ENCODE results near the gene MAMDC2. TPM values are rescaled to one million over a fixed set of nuclear protein-coding genes. Genes with fewer than 3 reads are reported as not detected.

The MAMDC2 gene
- total and polyA plus RNA-seq, 5 donors from 2014 or later = 0.10 TPM; not detected in 4

- Mint-ChIP-seq H3K4me3 (no peak overlapping the region), H3K27ac (no peak overlapping the region), H3K36me3 (no peaks in the 10 kb centered on the region), H3K27me3 (no peaks in the 10 kb centered on the region), H3K4me1 (no peaks in the 10 kb centered on the region), H3K9me3 (peaks cover 0 to 2% (median 0%) of the 10 kb centered on the region in 7 donors)
- H3K27ac ChIP-seq (ENCODE audit: insufficient read depth, low read length, poor library complexity, severe bottlenecking) = no peak overlapping the region
- no peak overlapping the region for H3K4me3 ChIP-seq (ENCODE audit: low read depth, low read length)
- H3K27me3 ChIP-seq (ENCODE audit: control insufficient read depth, insufficient read depth, low read length) = no peaks in the 10 kb centered on the region
- no peaks in the 10 kb centered on the region for H3K9me3 ChIP-seq (ENCODE audit: control insufficient read depth in 2 of 2, low read length in 2 of 2)
- ATAC-seq (ENCODE audit: low read depth in 2 of 2) (no peak), DNase-seq (no peak)
- no peaks in the 10 kb centered on the region for H3K36me3 ChIP-seq (ENCODE audit: control insufficient read depth, insufficient read depth, low read length)
- H3K4me1 ChIP-seq (ENCODE audit: control insufficient read depth, insufficient read depth, low read length, poor library complexity, severe bottlenecking) = no peaks in the 10 kb centered on the region
Observed at GRCh38 chr9:70060148-70060882, 16.7 kb downstream of the MAMDC2 start.

GRCh38 chr9:70060883-70061507, 17.3 kb downstream of the MAMDC2 start:
- Mint-ChIP-seq H3K27me3 (no peaks in the 10 kb centered on the region), H3K4me1 (no peaks in the 10 kb centered on the region), H3K27ac (no peak overlapping the region), H3K36me3 (no peaks in the 10 kb centered on the region), H3K4me3 (no peak overlapping the region), H3K9me3 (peaks cover 0 to 2% (median 0%) of the 10 kb centered on the region in 7 donors)
- ATAC-seq (ENCODE audit: low read depth in 2 of 2) (no peak), DNase-seq (no peak)
- Histone ChIP-seq H3K4me3 (ENCODE audit: low read depth, low read length) (no peak overlapping the region), H3K9me3 (ENCODE audit: control insufficient read depth in 2 of 2, low read length in 2 of 2) (no peaks in the 10 kb centered on the region), H3K4me1 (ENCODE audit: control insufficient read depth, insufficient read depth, low read length, poor library complexity, severe bottlenecking) (no peaks in the 10 kb centered on the region), H3K36me3 (ENCODE audit: control insufficient read depth, insufficient read depth, low read length) (no peaks in the 10 kb centered on the region), H3K27ac (ENCODE audit: insufficient read depth, low read length, poor library complexity, severe bottlenecking) (no peak overlapping the region), H3K27me3 (ENCODE audit: control insufficient read depth, insufficient read depth, low read length) (no peaks in the 10 kb centered on the region)

- DNase-seq (no peak), ATAC-seq (ENCODE audit: low read depth in 2 of 2) (no peak)
- Histone ChIP-seq H3K9me3 (ENCODE audit: control insufficient read depth in 2 of 2, low read length in 2 of 2) (no peaks in the 10 kb centered on the region), H3K4me1 (ENCODE audit: control insufficient read depth, insufficient read depth, low read length, poor library complexity, severe bottlenecking) (no peaks in the 10 kb centered on the region), H3K4me3 (ENCODE audit: low read depth, low read length) (no peak overlapping the region), H3K27ac (ENCODE audit: insufficient read depth, low read length, poor library complexity, severe bottlenecking) (no peak overlapping the region), H3K27me3 (ENCODE audit: control insufficient read depth, insufficient read depth, low read length) (no peaks in the 10 kb centered on the region), H3K36me3 (ENCODE audit: control insufficient read depth, insufficient read depth, low read length) (no peaks in the 10 kb centered on the region)
- H3K36me3 Mint-ChIP-seq = no peaks in the 10 kb centered on the region
- H3K4me3 Mint-ChIP-seq = no peak overlapping the region
- no peak overlapping the region for H3K27ac Mint-ChIP-seq
- no peaks in the 10 kb centered on the region for H3K4me1 Mint-ChIP-seq
- H3K9me3 Mint-ChIP-seq = peaks cover 0 to 4% (median 0%) of the 10 kb centered on the region in 7 donors
- H3K27me3 Mint-ChIP-seq = no peaks in the 10 kb centered on the region
Observed at GRCh38 chr9:70061776-70062175, 18.1 kb downstream of the MAMDC2 start.

GRCh38 chr9:70064496-70064895, 20.8 kb downstream of the MAMDC2 start:
- Histone ChIP-seq H3K4me3 (ENCODE audit: low read depth, low read length) (no peak overlapping the region), H3K36me3 (ENCODE audit: control insufficient read depth, insufficient read depth, low read length) (no peaks in the 10 kb centered on the region), H3K27ac (ENCODE audit: insufficient read depth, low read length, poor library complexity, severe bottlenecking) (no peak overlapping the region), H3K9me3 (ENCODE audit: control insufficient read depth in 2 of 2, low read length in 2 of 2) (no peaks in the 10 kb centered on the region), H3K4me1 (ENCODE audit: control insufficient read depth, insufficient read depth, low read length, poor library complexity, severe bottlenecking) (no peaks in the 10 kb centered on the region), H3K27me3 (ENCODE audit: control insufficient read depth, insufficient read depth, low read length) (no peaks in the 10 kb centered on the region)
- H3K4me3 Mint-ChIP-seq = no peak overlapping the region
- DNase-seq (no peak), ATAC-seq (ENCODE audit: low read depth in 2 of 2) (no peak)
- H3K9me3 Mint-ChIP-seq = peaks cover 0 to 4% (median 0%) of the 10 kb centered on the region in 7 donors
- H3K27ac Mint-ChIP-seq = no peak overlapping the region
- H3K36me3 Mint-ChIP-seq = no peaks in the 10 kb centered on the region
- no peaks in the 10 kb centered on the region for H3K4me1 Mint-ChIP-seq
- no peaks in the 10 kb centered on the region for H3K27me3 Mint-ChIP-seq

GRCh38 chr9:70065572-70065971, 21.9 kb downstream of the MAMDC2 start:
- no peak for ATAC-seq (ENCODE audit: low read depth in 2 of 2)
- Histone ChIP-seq H3K27ac (ENCODE audit: insufficient read depth, low read length, poor library complexity, severe bottlenecking) (no peak overlapping the region), H3K4me3 (ENCODE audit: low read depth, low read length) (no peak overlapping the region), H3K36me3 (ENCODE audit: control insufficient read depth, insufficient read depth, low read length) (no peaks in the 10 kb centered on the region), H3K27me3 (ENCODE audit: control insufficient read depth, insufficient read depth, low read length) (no peaks in the 10 kb centered on the region), H3K9me3 (ENCODE audit: control insufficient read depth in 2 of 2, low read length in 2 of 2) (no peaks in the 10 kb centered on the region), H3K4me1 (ENCODE audit: control insufficient read depth, insufficient read depth, low read length, poor library complexity, severe bottlenecking) (no peaks in the 10 kb centered on the region)
- Mint-ChIP-seq H3K27ac (no peak overlapping the region), H3K4me1 (no peaks in the 10 kb centered on the region), H3K27me3 (peaks cover 4% of the 10 kb centered on the region), H3K4me3 (no peak overlapping the region), H3K36me3 (no peaks in the 10 kb centered on the region), H3K9me3 (peaks cover 0 to 4% (median 0%) of the 10 kb centered on the region in 7 donors)
- no peak for DNase-seq

GRCh38 chr9:70066418-70066817, 22.8 kb downstream of the MAMDC2 start:
- Mint-ChIP-seq H3K27ac (no peak overlapping the region), H3K36me3 (no peaks in the 10 kb centered on the region), H3K4me1 (no peaks in the 10 kb centered on the region), H3K27me3 (peaks cover 4% of the 10 kb centered on the region), H3K4me3 (no peak overlapping the region), H3K9me3 (peaks cover 0 to 4% (median 0%) of the 10 kb centered on the region in 7 donors)
- no peaks in the 10 kb centered on the region for H3K27me3 ChIP-seq (ENCODE audit: control insufficient read depth, insufficient read depth, low read length)
- no peak for DNase-seq
- H3K4me3 ChIP-seq (ENCODE audit: low read depth, low read length) = no peak overlapping the region
- no peak overlapping the region for H3K27ac ChIP-seq (ENCODE audit: insufficient read depth, low read length, poor library complexity, severe bottlenecking)
- no peak for ATAC-seq (ENCODE audit: low read depth in 2 of 2)
- H3K9me3 ChIP-seq (ENCODE audit: control insufficient read depth in 2 of 2, low read length in 2 of 2) = no peaks in the 10 kb centered on the region
- no peaks in the 10 kb centered on the region for H3K36me3 ChIP-seq (ENCODE audit: control insufficient read depth, insufficient read depth, low read length)
- no peaks in the 10 kb centered on the region for H3K4me1 ChIP-seq (ENCODE audit: control insufficient read depth, insufficient read depth, low read length, poor library complexity, severe bottlenecking)

- Mint-ChIP-seq H3K36me3 (no peaks in the 10 kb centered on the region), H3K27ac (no peak overlapping the region), H3K9me3 (peaks cover 0 to 4% (median 0%) of the 10 kb centered on the region in 7 donors), H3K4me1 (no peaks in the 10 kb centered on the region), H3K4me3 (no peak overlapping the region), H3K27me3 (peaks cover 4% of the 10 kb centered on the region)
- Histone ChIP-seq H3K36me3 (ENCODE audit: control insufficient read depth, insufficient read depth, low read length) (no peaks in the 10 kb centered on the region), H3K9me3 (ENCODE audit: control insufficient read depth in 2 of 2, low read length in 2 of 2) (no peaks in the 10 kb centered on the region), H3K4me3 (ENCODE audit: low read depth, low read length) (no peak overlapping the region), H3K4me1 (ENCODE audit: control insufficient read depth, insufficient read depth, low read length, poor library complexity, severe bottlenecking) (no peaks in the 10 kb centered on the region), H3K27ac (ENCODE audit: insufficient read depth, low read length, poor library complexity, severe bottlenecking) (no peak overlapping the region), H3K27me3 (ENCODE audit: control insufficient read depth, insufficient read depth, low read length) (no peaks in the 10 kb centered on the region)
- ATAC-seq (ENCODE audit: low read depth in 2 of 2) (no peak), DNase-seq (no peak)
Observed at GRCh38 chr9:70066874-70067273, 23.2 kb downstream of the MAMDC2 start.

- Histone ChIP-seq H3K9me3 (ENCODE audit: control insufficient read depth in 2 of 2, low read length in 2 of 2) (no peaks in the 10 kb centered on the region), H3K36me3 (ENCODE audit: control insufficient read depth, insufficient read depth, low read length) (no peaks in the 10 kb centered on the region), H3K4me1 (ENCODE audit: control insufficient read depth, insufficient read depth, low read length, poor library complexity, severe bottlenecking) (no peaks in the 10 kb centered on the region), H3K4me3 (ENCODE audit: low read depth, low read length) (no peak overlapping the region), H3K27me3 (ENCODE audit: control insufficient read depth, insufficient read depth, low read length) (no peaks in the 10 kb centered on the region), H3K27ac (ENCODE audit: insufficient read depth, low read length, poor library complexity, severe bottlenecking) (no peak overlapping the region)
- Mint-ChIP-seq H3K4me3 (no peak overlapping the region), H3K36me3 (no peaks in the 10 kb centered on the region), H3K9me3 (peaks cover 0 to 2% (median 0%) of the 10 kb centered on the region in 7 donors), H3K27me3 (peaks cover 4% of the 10 kb centered on the region), H3K4me1 (no peaks in the 10 kb centered on the region), H3K27ac (no peak overlapping the region)
- no peak for ATAC-seq (ENCODE audit: low read depth in 2 of 2)
- no peak for DNase-seq
Observed at GRCh38 chr9:70069704-70070103, 26.1 kb downstream of the MAMDC2 start.
